T-helper 1 cell (primary cell): ENCODE data around the gene MARCHF10.
"Not testable (repeated sequence)": the region's sequence is repeated elsewhere in the genome, so short reads cannot be mapped to it uniquely, and the experiment has no call there.

Experiments
- DNase-seq, 5 donors: peaks; one replicate each; pipeline ENCODE4 v3.0.0-alpha.2; 2012 to 2020
- total RNA-seq, 4 donors: gene quantifications; one replicate each; lab custom pipeline; 2026; lab: John Stamatoyannopoulos, UW

MARCHF10 gene
- 0 to 0.59 (median 0.34) reads per million in 4 donors for total RNA-seq

GRCh38 chr17:62807812-62808575 is at the start of gene MARCHF10:
MARCHF10 (minus strand) TSS chr17:62808314; CDS start chr17:62801735, 6,579 bp downstream.
- DNase-seq, result peak in 1 of 5 donors; percentile 2

DNA sequence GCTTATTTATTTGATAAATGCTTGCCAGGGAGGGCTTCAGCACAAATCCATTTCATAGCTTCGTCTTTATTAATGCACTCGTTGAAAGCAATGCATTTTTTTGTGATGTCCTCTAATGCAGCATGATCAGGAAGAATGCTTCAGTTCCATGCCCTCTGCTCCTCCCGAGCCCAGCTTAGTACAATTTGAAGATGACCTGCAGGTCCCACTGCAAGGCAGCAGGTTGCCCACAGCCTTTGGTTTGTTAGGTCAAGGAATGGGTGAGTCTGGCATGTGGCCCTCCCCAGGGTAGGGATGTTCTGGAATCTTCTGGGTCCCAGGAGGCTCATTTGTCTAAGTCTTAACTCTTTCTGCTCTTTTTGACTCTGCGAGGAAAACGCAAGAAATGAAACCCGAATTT is 49.4 kb upstream of the MARCHF10 start:
- no peak for DNase-seq

DNA sequence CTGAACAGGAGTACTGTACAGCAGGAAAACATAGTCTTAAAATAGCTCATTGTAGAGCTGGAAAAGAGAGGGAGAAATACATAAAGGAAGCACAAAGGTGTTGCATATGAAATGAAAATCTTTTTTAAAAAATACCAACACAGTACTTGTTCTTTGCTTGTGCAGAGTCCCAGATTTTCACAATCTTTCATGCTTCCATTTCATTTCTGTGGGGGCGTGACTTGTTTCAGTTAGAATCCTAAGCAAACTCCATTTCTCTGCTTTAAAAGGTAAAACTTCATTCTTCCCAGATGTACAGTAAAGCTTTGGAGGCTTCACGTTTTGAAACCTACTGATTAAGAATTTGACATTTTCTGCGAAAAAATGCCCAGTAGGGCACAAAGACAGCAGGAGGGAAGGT is 48.5 kb upstream of the MARCHF10 start:
- no peak for DNase-seq

DNA sequence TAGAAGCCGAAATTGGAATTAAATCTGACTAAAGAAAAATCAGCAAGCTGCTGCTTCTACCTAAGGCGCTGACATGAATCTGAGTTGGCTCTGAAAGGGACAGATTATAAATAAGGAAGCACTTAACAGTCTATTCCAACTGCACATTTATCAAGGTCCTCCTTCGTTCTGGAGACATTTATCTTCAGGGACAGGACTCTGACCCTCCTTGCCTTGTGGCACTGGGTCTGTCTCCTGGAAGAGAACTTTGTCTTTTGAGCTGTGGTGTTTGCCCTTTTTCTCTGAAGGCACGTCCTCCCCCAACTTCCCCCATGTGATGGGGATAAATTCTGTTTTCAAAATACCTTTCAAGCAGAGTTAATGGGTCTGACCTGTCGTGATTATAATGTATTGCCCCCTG is 47.0 kb upstream of the MARCHF10 start:
- DNase-seq, result no peak

DNA sequence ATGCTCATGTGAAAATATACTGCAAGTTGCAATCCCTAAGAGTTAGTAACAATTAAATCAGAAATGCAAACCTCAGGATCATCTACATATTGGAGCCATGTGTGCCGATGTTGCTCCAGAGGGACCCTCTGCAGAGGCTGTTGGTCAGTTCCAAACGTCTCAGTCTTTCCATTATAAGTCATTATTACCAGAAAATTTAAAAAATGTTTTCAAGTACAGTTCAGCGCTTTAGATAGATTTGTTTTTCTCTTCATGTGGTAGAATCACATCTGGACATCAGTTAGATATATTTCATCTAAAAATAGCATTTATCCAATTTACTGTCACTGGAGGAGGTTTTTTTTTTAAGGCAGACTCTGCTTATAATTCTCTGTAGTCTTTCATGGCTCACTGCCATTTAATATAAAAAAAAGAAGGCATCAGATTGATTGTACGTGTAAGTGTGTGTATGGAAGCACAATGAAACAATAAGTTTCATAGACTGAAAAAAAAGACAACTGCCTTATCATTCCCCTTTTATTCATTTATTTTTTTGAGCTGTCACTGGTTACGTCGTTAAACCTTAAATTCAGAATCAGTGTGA is 46.1 kb upstream of the MARCHF10 start:
- DNase-seq, result no peak

DNA sequence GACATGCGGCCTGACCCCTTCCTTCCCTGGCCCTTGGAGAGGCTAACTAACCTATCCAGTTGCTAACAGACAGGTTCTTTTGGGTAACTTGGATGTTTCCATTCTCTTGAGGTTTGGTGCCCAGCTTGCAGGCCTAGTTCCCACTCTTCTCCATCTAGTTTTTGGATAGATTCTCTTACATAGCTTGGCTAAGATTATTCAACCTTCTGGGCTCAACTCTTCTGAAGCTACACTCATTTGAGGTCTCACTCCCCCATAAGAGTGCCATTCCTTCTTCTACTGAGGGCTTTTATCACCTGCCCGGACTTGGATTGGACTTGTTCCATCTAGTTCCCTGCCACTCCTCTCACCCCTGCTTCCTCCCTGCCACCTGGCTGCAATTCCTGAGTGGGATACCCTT is 44.1 kb upstream of the MARCHF10 start:
- DNase-seq, result no peak

DNA sequence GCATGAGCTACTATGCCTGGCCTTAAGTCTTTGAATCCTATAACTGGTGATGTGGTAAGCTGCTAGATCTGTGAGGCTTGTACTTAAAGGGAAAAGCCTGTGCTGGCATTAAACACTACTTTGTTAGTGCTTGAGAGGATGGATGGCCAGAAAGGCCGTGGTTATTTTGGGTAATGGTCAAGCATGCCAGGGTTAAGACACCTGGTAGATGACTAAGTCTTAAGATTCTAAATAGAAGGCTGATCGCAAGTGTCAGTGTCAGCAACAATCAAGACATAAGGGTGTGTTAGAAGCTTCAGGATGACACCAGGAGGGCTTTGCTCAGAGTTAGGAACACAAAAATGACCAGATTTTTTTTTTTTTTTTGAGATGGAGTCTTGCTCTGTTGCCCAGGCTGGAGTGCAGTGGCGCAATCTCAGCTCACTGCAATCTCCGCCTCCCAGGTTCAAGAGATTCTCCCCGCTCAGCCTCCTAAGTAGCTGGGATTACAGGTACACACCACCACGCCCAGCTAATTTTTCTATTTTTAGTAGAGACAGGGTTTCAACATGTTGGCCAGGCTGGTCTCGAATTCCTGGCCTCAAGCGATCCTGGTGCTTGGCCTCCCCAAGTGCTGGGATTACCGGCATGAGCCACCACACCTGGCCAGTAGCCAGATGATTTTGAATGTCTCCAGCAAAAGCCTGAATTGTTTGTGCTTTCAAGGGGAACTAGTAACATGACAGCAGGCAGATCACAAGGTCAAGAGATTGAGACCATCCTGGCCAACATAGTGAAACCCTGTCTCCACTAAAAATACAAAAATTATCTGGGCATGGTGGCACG is 41.7 kb upstream of the MARCHF10 start:
- DNase-seq, result not testable (repeated sequence)

GRCh38 chr17:62848334-62848733 is 40.2 kb upstream of the MARCHF10 start:
- DNase-seq, result no peak

- DNase-seq, result no peak
Measured at GRCh38 chr17:62847426-62847825, 39.3 kb upstream of the MARCHF10 start.

- no peak for DNase-seq
Measured at GRCh38 chr17:62840871-62841270, 32.8 kb upstream of the MARCHF10 start.

- DNase-seq, result not testable (repeated sequence)
Measured at GRCh38 chr17:62833816-62834215, 25.7 kb upstream of the MARCHF10 start.

GRCh38 chr17:62832405-62832804 is 24.3 kb upstream of the MARCHF10 start:
- no peak for DNase-seq

GRCh38 chr17:62831066-62831465 is 23.0 kb upstream of the MARCHF10 start:
- DNase-seq, result not testable (repeated sequence)

DNA sequence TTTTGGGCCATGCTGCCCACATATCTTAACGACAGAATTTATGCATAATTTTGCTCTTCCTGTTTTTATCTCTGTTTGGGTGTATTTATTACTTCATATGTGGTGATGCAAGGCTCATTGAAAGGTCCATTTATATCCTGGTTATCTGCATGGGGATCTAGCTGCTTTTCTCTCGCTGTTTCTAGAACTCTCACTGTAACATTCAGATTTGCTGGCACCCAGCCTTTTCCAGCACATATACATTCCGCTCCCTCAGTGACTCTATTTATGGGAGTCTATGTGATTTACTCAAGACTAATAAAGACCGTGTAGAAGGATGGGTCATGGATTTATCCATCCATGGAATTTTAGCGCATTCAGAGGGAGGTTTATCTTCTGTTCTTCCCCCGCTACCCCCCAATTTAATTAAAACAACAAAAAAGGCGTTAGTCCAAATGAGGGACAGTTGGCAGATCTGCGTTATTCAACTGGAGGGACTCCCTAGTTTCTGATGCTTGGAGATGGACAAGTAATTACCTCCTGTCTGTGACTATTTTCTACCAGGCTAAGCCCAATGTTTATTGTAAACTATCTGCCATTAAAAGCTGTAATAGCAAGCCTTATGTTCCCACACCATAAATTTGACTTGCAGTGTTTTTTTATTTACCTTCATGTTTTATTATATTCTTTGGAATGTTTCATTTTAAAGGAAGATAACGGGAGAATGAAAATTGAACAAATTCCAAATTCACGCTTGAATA is 19.8 kb upstream of the MARCHF10 start:
- DNase-seq, result no peak

DNA sequence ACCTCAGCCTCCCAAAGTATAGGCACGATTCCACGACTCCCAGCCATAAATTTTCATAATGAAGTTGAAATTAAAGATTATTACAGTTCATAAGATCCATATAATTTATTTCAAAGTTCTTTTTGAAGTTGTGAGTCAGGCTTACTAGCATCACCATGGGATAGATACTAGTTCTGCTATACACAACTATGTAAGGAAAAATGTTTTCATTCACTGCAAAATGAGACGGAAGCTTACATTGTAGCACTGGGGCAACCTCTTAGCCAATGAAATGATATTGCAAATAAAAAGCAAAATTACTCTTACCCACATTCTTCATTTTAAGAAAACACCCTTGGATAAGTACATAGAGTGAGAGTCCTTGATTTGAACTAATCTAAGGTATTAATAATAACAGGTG is 18.8 kb upstream of the MARCHF10 start:
- no peak for DNase-seq

DNA sequence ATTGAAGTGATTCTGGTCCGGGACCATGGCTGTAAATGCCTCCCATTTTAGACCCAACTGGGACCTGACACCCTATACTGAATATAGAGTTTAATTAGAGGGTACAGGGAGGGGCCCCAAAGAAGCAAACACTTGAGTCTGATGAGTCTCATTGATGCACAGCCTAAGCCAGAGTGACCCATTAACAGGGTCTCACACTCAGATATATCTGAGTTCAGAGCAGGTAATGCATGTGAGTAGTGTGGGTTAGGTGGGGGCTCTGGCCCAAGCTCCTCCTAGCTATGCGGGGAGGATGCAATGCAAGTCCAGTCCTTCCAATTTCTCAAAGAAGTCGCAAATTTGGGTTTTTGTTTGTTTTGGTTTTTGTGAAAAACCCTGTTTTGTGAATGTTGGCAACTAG is 17.1 kb upstream of the MARCHF10 start:
- no peak for DNase-seq

DNA sequence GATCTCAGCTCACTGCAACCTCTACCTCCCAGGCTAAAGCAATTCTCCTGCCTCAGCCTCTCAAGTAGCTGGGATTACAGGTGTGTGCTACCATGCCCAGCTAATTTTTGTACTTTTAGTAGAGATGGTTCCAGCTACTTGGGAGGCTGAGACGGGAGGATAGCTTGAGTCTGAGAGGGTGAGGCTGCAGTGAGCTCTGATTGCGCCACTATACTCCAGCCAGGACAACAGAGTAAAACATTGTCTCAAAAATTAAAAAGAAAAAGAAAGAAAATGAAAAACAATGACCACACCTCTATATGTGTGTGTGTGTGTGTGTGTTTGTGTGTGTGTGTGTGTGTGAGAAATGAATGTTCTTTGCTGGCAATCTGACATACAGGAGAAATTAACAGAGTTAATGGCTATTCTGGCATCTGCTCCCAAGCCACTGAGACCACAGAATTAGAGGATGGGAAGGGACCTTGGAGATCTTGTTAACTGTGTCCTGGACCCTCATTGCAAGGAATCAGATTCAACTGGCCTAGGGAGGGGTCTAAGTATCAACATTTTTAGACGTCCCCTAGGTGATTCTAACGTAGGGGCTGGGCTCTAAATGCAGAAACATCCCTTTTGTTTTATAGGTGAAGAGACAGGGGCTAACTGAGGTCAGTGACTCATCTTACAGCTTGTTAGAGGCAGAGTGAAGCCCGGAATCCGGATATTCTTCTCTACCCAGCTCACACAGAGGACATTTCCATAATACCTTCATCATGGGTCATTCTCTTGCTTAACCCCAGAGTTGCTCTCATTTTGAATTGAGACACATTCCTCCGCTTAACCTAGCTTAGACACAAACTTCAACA is 16.4 kb upstream of the MARCHF10 start:
- DNase-seq, result no peak

DNA sequence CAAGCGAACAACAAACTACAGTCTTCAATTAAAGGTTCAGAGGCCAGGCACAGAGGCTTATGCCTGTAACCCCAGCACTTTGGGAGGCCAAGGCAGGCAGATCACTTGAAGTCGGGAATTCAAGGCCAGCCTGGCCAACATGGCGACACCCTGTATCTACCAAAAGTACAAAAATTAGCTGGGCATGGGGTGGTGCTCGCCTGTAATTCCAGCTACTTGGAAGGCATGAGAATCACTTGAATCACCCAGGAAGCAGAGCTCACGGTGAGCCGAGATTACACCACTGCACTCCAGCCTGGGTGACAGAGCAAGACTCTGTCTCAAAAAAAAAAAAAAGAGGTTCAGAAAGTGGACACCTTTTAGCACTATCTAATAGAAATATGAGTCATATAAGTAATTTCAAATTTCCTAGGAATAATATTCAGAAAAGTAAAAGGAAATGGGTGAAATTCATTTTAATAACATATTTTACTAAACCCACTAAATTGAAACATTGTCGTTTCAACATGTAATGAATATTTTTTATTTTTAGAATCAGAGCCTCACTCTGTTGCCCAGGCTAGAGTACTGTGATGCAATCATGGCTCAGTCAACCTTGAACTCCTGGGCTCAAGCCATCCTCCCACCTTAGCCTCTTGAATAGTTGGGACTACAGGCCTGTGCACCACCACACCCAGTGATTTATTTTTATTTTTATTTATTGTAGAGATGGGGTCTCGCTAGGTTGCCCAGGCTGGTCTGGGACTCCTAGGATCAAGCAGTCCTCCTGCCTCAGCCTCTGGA is 15.2 kb upstream of the MARCHF10 start:
- DNase-seq, result no peak

- DNase-seq, result no peak
Measured at GRCh38 chr17:62822080-62822904, 14.2 kb upstream of the MARCHF10 start.
